Panc1 (cell line): ENCODE data around the gene FNDC11. TPM values are rescaled to one million over a fixed set of nuclear protein-coding genes. Genes with fewer than 3 reads are reported as not detected.

Experiments used
- ATAC-seq: fragments of 200-7000 bp; cut with Tn5 transposase; 2 replicates; pipeline ENCODE4 v1.9.1; 2020; ENCODE audit warnings: mild to moderate bottlenecking, moderate library complexity
- BruUV-seq: library from RNA; stranded (reverse); fragments of 400-500 nt; replicated peaks from 2 replicates; lab custom pipeline; 2021; lab: Mats Ljungman, UMichigan
- CTCF ChIA-PET: fragments of 300-600 bp; sonication (Branson Sonifier 250); formaldehyde crosslinking; loops from one replicate; lab custom pipeline; 2022; ENCODE audit warnings: antibody characterized with exemption; lab: Charles Lee
- POLR2A ChIA-PET: fragments of 300-600 bp; sonication (Branson Sonifier 250); formaldehyde crosslinking; loops from one replicate; lab custom pipeline; 2022; ENCODE audit warnings: antibody characterized with exemption; lab: Charles Lee
- DNase-seq: peaks from one replicate; pipeline ENCODE4 v3.0.0-alpha.2; 2010; ENCODE audit warnings: low read depth, low spot score
- H3K27ac ChIP-seq: 2 replicates; pipeline ENCODE4 v1.5.1; 2011; ENCODE audit warnings: mild to moderate bottlenecking, low read length, inconsistent platforms
- H3K27me3 ChIP-seq: fragments of 200-500 bp; sonication (Bioruptor generic); 2 replicates; pipeline ENCODE4 v1.6.0; 2014; ENCODE audit warnings: low read length, inconsistent platforms; ENCODE audit not compliant: control insufficient read depth, insufficient read depth
- H3K36me3 ChIP-seq: fragments of 200-500 bp; sonication (Bioruptor generic); 2 replicates; pipeline ENCODE4 v1.5.1; 2014; ENCODE audit warnings: inconsistent platforms, mild to moderate bottlenecking, low read length, moderate library complexity; ENCODE audit not compliant: control insufficient read depth, insufficient read depth
- H3K4me1 ChIP-seq: 2 replicates; pipeline ENCODE4 v1.5.1; 2011; ENCODE audit warnings: inconsistent platforms, mild to moderate bottlenecking, low read length, moderate library complexity; ENCODE audit not compliant: control insufficient read depth, insufficient read depth
- H3K4me3 ChIP-seq, 2 experiments: 2 replicates each; pipeline ENCODE4 v1.5.1; 2011 to 2012; ENCODE audit warnings: low read depth in 2 of 2, low read length in 2 of 2, mild to moderate bottlenecking in 2 of 2, inconsistent platforms in 1 of 2, moderate library complexity in 1 of 2
- H3K9me3 ChIP-seq: fragments of 200-500 bp; sonication (Bioruptor generic); 2 replicates; pipeline ENCODE4 v1.5.1; 2014; ENCODE audit warnings: low read depth, mild to moderate bottlenecking, inconsistent platforms, low read length, moderate library complexity; ENCODE audit not compliant: control insufficient read depth, insufficient read depth
- POLR2AphosphoS5 ChIP-seq: IDR thresholded peaks from 2 replicates; pipeline ENCODE4 v1.6.1; 2012; ENCODE audit warnings: mild to moderate bottlenecking, low read depth, low read length, moderate library complexity
- SIN3A ChIP-seq: IDR thresholded peaks from 2 replicates; pipeline ENCODE4 v1.6.1; 2012; ENCODE audit warnings: low read depth, mild to moderate bottlenecking, low read length, moderate library complexity, borderline replicate concordance; ENCODE audit not compliant: insufficient read depth
- TCF7L2 ChIP-seq: IDR thresholded peaks from 2 replicates; pipeline ENCODE4 v1.6.1; 2011; ENCODE audit warnings: mild to moderate bottlenecking, low read depth, low read length, inconsistent platforms
- in situ Hi-C: cut with HindIII; loops from 2 replicates; pipeline ENCODE4 v1.10.0; 2016; ENCODE audit warnings: low sequenced_read_pairs, low pct_unique_long_range_greater_than_20kb
- intact Hi-C: fragments of 100-400 bp; cut with micrococcal nuclease; formaldehyde crosslinking; loops from one replicate; pipeline ENCODE4 v1.10.0; 2022; ENCODE audit not compliant: unreplicated experiment
- total RNA-seq: library from RNA; stranded (reverse); gene quantifications from one replicate; pipeline ENCODE4 v1.2.1, GENCODE V29; 2021; ENCODE audit not compliant: unreplicated experiment
- TF ChIP-seq, protein P1 (sequence below): fragments of 450-650 bp; IDR thresholded peaks from 2 replicates; pipeline ENCODE4 v1.5.1; 2017; ENCODE audit warnings: mild to moderate bottlenecking
- TF ChIP-seq, protein P2 (sequence below), 2 experiments: IDR thresholded peaks; 2 replicates each; pipeline ENCODE4 v1.6.1; 2011 to 2012; ENCODE audit warnings: low read depth in 2 of 2, control low read depth in 1 of 2, low read length in 1 of 2, mild to moderate bottlenecking in 1 of 2, moderate library complexity in 1 of 2; ENCODE audit not compliant: insufficient read depth in 1 of 2

The FNDC11 gene
- total RNA-seq, 1 experiment from 2014 or later, result 1.3 TPM

DNA sequence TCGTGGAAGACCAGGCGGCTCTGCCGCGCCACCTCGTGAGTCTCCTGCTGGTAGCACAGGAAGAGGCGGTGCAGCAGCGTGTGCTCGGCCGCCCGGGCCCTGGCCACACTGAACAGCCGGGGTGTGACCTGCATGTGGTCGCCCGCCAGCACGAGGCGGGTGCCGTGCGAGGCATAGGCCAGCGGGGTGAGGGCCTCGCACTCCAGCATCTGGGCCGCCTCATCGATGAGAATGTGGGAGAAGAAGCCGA, 13.1 kb downstream of the FNDC11 start:
- ChIA-PET CTCF (no interaction called here), POLR2A (interaction anchor here (0.6 kb wide), 1 partner anchor 14 kb away, joined by 9 read pairs; no protein-coding TSS in a partner anchor)
- ATAC-seq, result no peak
- H3K27me3 ChIP-seq, result no peaks in the 10 kb centered on the region
- H3K9me3 ChIP-seq, result no peaks in the 10 kb centered on the region
- in situ Hi-C loops, result no loop called here
- no peaks in the 10 kb centered on the region for H3K36me3 ChIP-seq
- TF ChIP-seq, protein P1, sequence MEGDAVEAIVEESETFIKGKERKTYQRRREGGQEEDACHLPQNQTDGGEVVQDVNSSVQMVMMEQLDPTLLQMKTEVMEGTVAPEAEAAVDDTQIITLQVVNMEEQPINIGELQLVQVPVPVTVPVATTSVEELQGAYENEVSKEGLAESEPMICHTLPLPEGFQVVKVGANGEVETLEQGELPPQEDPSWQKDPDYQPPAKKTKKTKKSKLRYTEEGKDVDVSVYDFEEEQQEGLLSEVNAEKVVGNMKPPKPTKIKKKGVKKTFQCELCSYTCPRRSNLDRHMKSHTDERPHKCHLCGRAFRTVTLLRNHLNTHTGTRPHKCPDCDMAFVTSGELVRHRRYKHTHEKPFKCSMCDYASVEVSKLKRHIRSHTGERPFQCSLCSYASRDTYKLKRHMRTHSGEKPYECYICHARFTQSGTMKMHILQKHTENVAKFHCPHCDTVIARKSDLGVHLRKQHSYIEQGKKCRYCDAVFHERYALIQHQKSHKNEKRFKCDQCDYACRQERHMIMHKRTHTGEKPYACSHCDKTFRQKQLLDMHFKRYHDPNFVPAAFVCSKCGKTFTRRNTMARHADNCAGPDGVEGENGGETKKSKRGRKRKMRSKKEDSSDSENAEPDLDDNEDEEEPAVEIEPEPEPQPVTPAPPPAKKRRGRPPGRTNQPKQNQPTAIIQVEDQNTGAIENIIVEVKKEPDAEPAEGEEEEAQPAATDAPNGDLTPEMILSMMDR, result no peak
- no peak for TF ChIP-seq SIN3A
- TF ChIP-seq TCF7L2, result no peak
- TF ChIP-seq, protein P2, sequence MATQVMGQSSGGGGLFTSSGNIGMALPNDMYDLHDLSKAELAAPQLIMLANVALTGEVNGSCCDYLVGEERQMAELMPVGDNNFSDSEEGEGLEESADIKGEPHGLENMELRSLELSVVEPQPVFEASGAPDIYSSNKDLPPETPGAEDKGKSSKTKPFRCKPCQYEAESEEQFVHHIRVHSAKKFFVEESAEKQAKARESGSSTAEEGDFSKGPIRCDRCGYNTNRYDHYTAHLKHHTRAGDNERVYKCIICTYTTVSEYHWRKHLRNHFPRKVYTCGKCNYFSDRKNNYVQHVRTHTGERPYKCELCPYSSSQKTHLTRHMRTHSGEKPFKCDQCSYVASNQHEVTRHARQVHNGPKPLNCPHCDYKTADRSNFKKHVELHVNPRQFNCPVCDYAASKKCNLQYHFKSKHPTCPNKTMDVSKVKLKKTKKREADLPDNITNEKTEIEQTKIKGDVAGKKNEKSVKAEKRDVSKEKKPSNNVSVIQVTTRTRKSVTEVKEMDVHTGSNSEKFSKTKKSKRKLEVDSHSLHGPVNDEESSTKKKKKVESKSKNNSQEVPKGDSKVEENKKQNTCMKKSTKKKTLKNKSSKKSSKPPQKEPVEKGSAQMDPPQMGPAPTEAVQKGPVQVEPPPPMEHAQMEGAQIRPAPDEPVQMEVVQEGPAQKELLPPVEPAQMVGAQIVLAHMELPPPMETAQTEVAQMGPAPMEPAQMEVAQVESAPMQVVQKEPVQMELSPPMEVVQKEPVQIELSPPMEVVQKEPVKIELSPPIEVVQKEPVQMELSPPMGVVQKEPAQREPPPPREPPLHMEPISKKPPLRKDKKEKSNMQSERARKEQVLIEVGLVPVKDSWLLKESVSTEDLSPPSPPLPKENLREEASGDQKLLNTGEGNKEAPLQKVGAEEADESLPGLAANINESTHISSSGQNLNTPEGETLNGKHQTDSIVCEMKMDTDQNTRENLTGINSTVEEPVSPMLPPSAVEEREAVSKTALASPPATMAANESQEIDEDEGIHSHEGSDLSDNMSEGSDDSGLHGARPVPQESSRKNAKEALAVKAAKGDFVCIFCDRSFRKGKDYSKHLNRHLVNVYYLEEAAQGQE (IDR thresholded peaks at IDR 0.05; ENCODE audit: insufficient read depth in 1 of 2, low read depth in 2 of 2, low read length in 1 of 2), result no peak
- no peak for TF ChIP-seq POLR2AphosphoS5
- no peak for DNase-seq
- intact Hi-C loops, result no loop called here
- H3K4me1 ChIP-seq, result no peaks in the 10 kb centered on the region
- no TSS peak for BruUV-seq
- H3K27ac ChIP-seq, result no peak overlapping the region
- H3K4me3 ChIP-seq, result no peak overlapping the region

DNA sequence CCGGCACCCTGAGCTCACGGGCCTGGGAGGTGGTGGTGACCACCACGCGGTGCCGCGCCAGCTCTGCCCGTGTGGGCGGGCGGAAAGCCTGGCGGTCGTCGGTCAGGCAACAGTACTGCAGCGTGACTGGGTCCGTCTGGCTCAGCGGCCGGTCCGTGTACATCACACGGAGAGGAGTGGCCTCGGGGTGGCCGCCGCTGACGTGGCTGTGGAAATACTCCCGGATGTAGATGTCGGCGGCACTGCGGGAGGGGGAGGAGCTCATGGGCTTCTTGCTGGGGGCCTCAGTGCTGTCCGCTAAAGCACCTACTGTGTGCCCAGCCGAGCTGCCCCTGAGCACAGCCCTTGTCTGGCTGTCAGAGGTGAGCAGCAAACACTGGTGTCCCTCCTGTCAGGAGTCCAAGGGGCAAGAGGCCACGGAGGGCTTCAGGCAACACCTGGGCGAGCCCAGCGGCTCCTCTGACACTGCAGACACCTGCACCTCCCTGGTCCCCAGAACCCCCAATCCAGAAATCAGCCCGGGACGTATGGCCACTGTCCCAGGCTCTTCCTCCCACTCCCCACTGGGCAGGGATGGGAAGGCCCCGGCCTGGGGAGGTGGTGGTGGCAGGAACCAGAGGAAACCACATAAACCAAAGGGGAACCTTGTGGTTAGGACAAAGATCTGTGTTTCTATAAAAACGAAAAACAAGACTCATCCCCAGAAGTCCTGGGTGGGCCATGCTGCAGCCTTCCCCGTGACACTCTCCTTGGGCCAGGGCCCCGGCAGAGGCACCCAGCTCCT, 13.6 kb downstream of the FNDC11 start:
- no TSS peak for BruUV-seq
- ChIA-PET CTCF (no interaction called here), POLR2A (interaction anchor here (0.6 kb wide), 1 partner anchor 15 kb away, joined by 9 read pairs; no protein-coding TSS in a partner anchor)
- Histone ChIP-seq H3K9me3 (no peaks in the 10 kb centered on the region), H3K36me3 (no peaks in the 10 kb centered on the region), H3K4me1 (no peaks in the 10 kb centered on the region), H3K27ac (no peak overlapping the region), H3K27me3 (no peaks in the 10 kb centered on the region), H3K4me3 (no peak overlapping the region)
- in situ Hi-C loops (no loop called here), intact Hi-C loops (no loop called here)
- no peak for TF ChIP-seq SIN3A
- TF ChIP-seq, protein P2 (IDR thresholded peaks at IDR 0.05; ENCODE audit: insufficient read depth in 1 of 2, low read depth in 2 of 2, low read length in 1 of 2), result no peak
- TF ChIP-seq, protein P1, result no peak
- no peak for TF ChIP-seq TCF7L2
- no peak for TF ChIP-seq POLR2AphosphoS5
- ATAC-seq (no peak), DNase-seq (no peak)
